ENCODE data around the gene STAT3.

DNA sequence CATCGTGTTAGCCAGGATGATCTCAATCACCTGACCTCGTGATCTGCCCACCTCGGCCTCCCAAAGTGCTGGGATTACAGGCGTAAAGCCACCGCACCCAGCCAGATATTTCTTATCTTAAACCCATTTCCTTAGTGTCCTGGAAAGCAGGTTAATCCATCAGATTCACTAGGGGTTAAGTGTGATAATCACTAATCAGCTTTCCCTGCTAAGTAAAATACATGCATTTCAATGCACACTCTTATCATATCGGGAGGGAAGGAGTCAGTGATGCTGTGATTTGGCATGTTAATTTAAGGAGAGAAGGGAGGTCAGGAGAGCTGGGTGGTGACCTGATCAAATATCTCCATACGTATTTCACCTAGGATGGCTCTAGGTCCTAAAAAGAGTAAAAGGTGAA lies 29.1 kb downstream of the STAT3 start:
- no peak for TF ChIP-seq EZH2phosphoT487 (IDR thresholded peaks at IDR 0.05; ENCODE audit: insufficient read depth, low read depth)
- TF ChIP-seq EZH2 (IDR thresholded peaks at IDR 0.05; ENCODE audit: insufficient read depth, poor library complexity, severe bottlenecking) = no peak
